ENCODE results near the gene ARHGAP1.

DNA sequence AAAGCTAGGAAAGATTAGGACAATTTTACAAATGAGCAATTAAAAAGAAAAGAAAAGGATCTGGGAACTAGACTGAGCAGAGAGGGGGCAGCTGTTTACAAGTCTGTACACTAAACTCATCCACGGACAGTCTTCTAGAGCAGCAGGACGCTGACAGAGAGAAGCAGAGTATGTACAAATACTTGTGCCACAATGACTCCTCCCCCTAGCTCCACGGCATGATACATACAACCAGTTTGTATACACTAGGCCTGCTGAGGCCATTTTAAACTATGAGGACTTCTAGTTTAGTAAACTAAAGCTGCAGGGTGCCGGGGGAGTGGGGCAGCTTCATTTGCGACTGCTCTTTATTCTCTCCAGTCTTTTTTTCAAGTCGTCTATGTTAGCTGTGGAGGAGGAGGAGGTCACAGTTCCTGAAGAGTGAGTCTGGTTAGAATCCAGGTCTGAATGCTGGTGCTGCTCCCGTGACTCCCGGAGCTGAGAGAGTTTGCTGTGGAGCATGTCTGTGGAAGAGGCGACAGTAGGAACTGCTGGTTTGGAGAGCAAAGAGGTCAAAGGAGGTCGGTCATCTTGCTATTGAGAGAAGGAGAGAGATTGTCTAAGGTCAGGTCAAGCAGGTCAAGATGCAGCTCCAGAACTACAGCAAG is 43.4 kb upstream of the ARHGAP1 start:
- TF ChIP-seq CTCF (IDR thresholded peaks at IDR 0.05) (no peak), POLR2A (IDR thresholded peaks at IDR 0.05) (no peak), POLR2AphosphoS5 (IDR thresholded peaks at IDR 0.05) (no peak)
